Measurements from ENCODE around the gene UBE2H.
"Not testable (repeated sequence)": the region's sequence is repeated elsewhere in the genome, so short reads cannot be mapped to it uniquely, and the experiment has no call there.

UBE2H gene

GRCh38 chr7:129796186-129796775, 156.5 kb downstream of the UBE2H start:
- TF ChIP-seq PRDM1 (tag by site-specific recombination; IDR thresholded peaks at IDR 0.05) (no peak), OVOL3 (tag by site-specific recombination; IDR thresholded peaks at IDR 0.05) (no peak), ZNF514 (tag by site-specific recombination; IDR thresholded peaks at IDR 0.05) (no peak), KLF17 (tag by site-specific recombination; IDR thresholded peaks at IDR 0.05) (no peak), ZBTB49 (tag by site-specific recombination; IDR thresholded peaks at IDR 0.05; ENCODE audit: low read depth) (no peak), WT1 (tag by site-specific recombination; IDR thresholded peaks at IDR 0.05) (no peak), REST (tag by site-specific recombination; IDR thresholded peaks at IDR 0.05) (no peak), ZNF335 (tag by site-specific recombination; conservative IDR thresholded peaks at IDR 0.05) (no peak), ZNF221 (tag by site-specific recombination; IDR thresholded peaks at IDR 0.05; ENCODE audit: borderline replicate concordance) (no peak), BCL11B (tag by site-specific recombination; IDR thresholded peaks at IDR 0.05; ENCODE audit: low read depth) (no peak)
- TF ChIP-seq, protein P1, sequence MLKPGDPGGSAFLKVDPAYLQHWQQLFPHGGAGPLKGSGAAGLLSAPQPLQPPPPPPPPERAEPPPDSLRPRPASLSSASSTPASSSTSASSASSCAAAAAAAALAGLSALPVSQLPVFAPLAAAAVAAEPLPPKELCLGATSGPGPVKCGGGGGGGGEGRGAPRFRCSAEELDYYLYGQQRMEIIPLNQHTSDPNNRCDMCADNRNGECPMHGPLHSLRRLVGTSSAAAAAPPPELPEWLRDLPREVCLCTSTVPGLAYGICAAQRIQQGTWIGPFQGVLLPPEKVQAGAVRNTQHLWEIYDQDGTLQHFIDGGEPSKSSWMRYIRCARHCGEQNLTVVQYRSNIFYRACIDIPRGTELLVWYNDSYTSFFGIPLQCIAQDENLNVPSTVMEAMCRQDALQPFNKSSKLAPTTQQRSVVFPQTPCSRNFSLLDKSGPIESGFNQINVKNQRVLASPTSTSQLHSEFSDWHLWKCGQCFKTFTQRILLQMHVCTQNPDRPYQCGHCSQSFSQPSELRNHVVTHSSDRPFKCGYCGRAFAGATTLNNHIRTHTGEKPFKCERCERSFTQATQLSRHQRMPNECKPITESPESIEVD (tag by site-specific recombination; IDR thresholded peaks at IDR 0.05) = no peak
- Histone ChIP-seq H3K27ac (ENCODE audit: extremely low read depth, low read depth, low read length) (no peak overlapping the region), H3K9me3 (ENCODE audit: control insufficient read depth, insufficient read depth, low read depth, low read length) (no peaks in the 10 kb centered on the region), H3K4me3 (ENCODE audit: low read depth, low read length) (no peak overlapping the region), H3K4me1 (ENCODE audit: control insufficient read depth, insufficient read depth, low read length) (no peaks in the 10 kb centered on the region), H3K36me3 (ENCODE audit: control insufficient read depth in 2 of 2, insufficient read depth in 1 of 2, low read length in 2 of 2) (no peaks in the 10 kb centered on the region)
- ChIA-PET POLR2A (no interaction called here), CTCF (interaction anchor here (0.6 kb wide), 1 partner anchor 167 kb away, joined by 3 read pairs; no protein-coding TSS in a partner anchor)

GRCh38 chr7:129794461-129794860, 158.3 kb downstream of the UBE2H start:
- not testable (repeated sequence) for H3K9me3 ChIP-seq (ENCODE audit: control insufficient read depth, insufficient read depth, low read depth, low read length); H3K4me1 ChIP-seq (ENCODE audit: control insufficient read depth, insufficient read depth, low read length); H3K27ac ChIP-seq (ENCODE audit: extremely low read depth, low read depth, low read length); H3K4me3 ChIP-seq (ENCODE audit: low read depth, low read length); H3K36me3 ChIP-seq (ENCODE audit: control insufficient read depth in 2 of 2, insufficient read depth in 1 of 2, low read length in 2 of 2)
- POLR2A ChIA-PET = interaction anchor here (0.6 kb wide), 1 partner anchor 28 kb away, joined by 3 read pairs; no protein-coding TSS in a partner anchor
- CTCF ChIA-PET = interaction anchor here (1.2 kb wide), 1 partner anchor 31 kb away, joined by 3 read pairs; no protein-coding TSS in a partner anchor

Measured in HEK293 (cell line).